GM23338 (cell line): ENCODE data around the gene GIPC1. TPM values are rescaled to one million over a fixed set of nuclear protein-coding genes. Genes with fewer than 3 reads are reported as not detected.

ENCODE experiments used
- ATAC-seq: fragments of 200-7000 bp; cut with Tn5 transposase; 3 replicates; pipeline ENCODE4 v1.9.1; 2020
- DNase-seq: peaks from one replicate; pipeline ENCODE4 v3.0.0-alpha.2; 2015; ENCODE audit warnings: low spot score
- H2AFZ ChIP-seq: fragments of 200-600 bp; sonication (generic); 2 replicates; pipeline ENCODE4 v1.8.0; 2016; ENCODE audit warnings: antibody characterized with exemption, mild to moderate bottlenecking, moderate library complexity
- H3F3A ChIP-seq: fragments of 200-600 bp; sonication (generic); replicated peaks from 2 replicates; pipeline ENCODE4 v1.8.0; 2017; ENCODE audit warnings: antibody characterized with exemption, mixed run types, low read depth
- H3K27ac ChIP-seq: fragments of 200-600 bp; sonication (generic); 2 replicates; pipeline ENCODE4 v1.6.1; 2016; ENCODE audit warnings: low read depth
- H3K27me3 ChIP-seq: fragments of 200-600 bp; sonication (generic); 2 replicates; pipeline ENCODE4 v1.8.0; 2016; ENCODE audit warnings: mild to moderate bottlenecking, mixed run types, moderate library complexity; ENCODE audit not compliant: insufficient read depth
- H3K36me3 ChIP-seq: fragments of 200-600 bp; sonication (generic); 2 replicates; pipeline ENCODE4 v1.8.0; 2016; ENCODE audit warnings: mild to moderate bottlenecking; ENCODE audit not compliant: insufficient read depth
- H3K4me1 ChIP-seq: fragments of 200-600 bp; sonication (generic); 2 replicates; pipeline ENCODE4 v1.8.0; 2016; ENCODE audit warnings: mild to moderate bottlenecking, moderate library complexity; ENCODE audit not compliant: insufficient read depth
- H3K4me2 ChIP-seq: fragments of 200-600 bp; sonication (generic); 2 replicates; pipeline ENCODE4 v1.7.1; 2017; ENCODE audit warnings: mixed run types
- H3K4me3 ChIP-seq: fragments of 200-600 bp; sonication (generic); 2 replicates; pipeline ENCODE4 v1.6.1; 2016; ENCODE audit warnings: mixed run types
- H3K79me2 ChIP-seq: fragments of 200-600 bp; sonication (generic); replicated peaks from 2 replicates; pipeline ENCODE4 v1.8.0; 2017; ENCODE audit warnings: mild to moderate bottlenecking; ENCODE audit not compliant: insufficient read depth
- H3K9me2 ChIP-seq: fragments of 200-600 bp; sonication (generic); 2 replicates; pipeline ENCODE4 v1.8.0; 2017; ENCODE audit not compliant: insufficient read depth
- H4K20me1 ChIP-seq: fragments of 200-600 bp; sonication (generic); replicated peaks from 2 replicates; pipeline ENCODE4 v1.8.0; 2017; ENCODE audit warnings: mild to moderate bottlenecking; ENCODE audit not compliant: insufficient read depth
- H3K27ac Mint-ChIP-seq: 2 replicates; pipeline ENCODE4 v1.8.0; 2020; ENCODE audit warnings: inconsistent platforms, mild to moderate bottlenecking, moderate library complexity, mixed read lengths
- H3K27me3 Mint-ChIP-seq: 3 replicates; pipeline ENCODE4 v1.8.0; 2022; ENCODE audit warnings: low read depth, mild to moderate bottlenecking, moderate library complexity, mixed read lengths, inconsistent platforms; ENCODE audit not compliant: insufficient read depth, poor library complexity
- H3K36me3 Mint-ChIP-seq: 3 replicates; pipeline ENCODE4 v1.8.0; 2021; ENCODE audit warnings: low read depth, mild to moderate bottlenecking, inconsistent platforms, moderate library complexity, mixed read lengths
- H3K4me1 Mint-ChIP-seq: 3 replicates; pipeline ENCODE4 v1.8.0; 2020; ENCODE audit warnings: mild to moderate bottlenecking, inconsistent platforms, mixed read lengths
- H3K4me3 Mint-ChIP-seq: 3 replicates; pipeline ENCODE4 v1.8.0; 2021; ENCODE audit warnings: moderate library complexity, mild to moderate bottlenecking, inconsistent platforms, mixed read lengths
- H3K9me3 Mint-ChIP-seq: 3 replicates; pipeline ENCODE4 v1.8.0; 2020; ENCODE audit warnings: moderate library complexity, mild to moderate bottlenecking, inconsistent platforms, mixed read lengths
- CREB1 ChIP-seq: fragments of 250-450 bp; sonication (Bioruptor Pico); IDR thresholded peaks from 2 replicates; pipeline ENCODE4 v1.5.0; 2020; ENCODE audit warnings: low read depth, mild to moderate bottlenecking, moderate library complexity
- NANOG ChIP-seq: IDR thresholded peaks from 2 replicates; pipeline ENCODE4 v1.6.1; 2016; ENCODE audit warnings: antibody characterized with exemption, borderline replicate concordance
- ZNF114 ChIP-seq: fragments of 250-450 bp; sonication (Bioruptor Pico); IDR thresholded peaks from 2 replicates; pipeline ENCODE4 v1.5.0; 2020; ENCODE audit warnings: mild to moderate bottlenecking, moderate library complexity
- polyA plus RNA-seq: library from polyadenylated mRNA; unstranded; fragments of >200 nt; fragmentation: Nextera tagmentation; extraction: Ambion mirVana; gene quantifications from 2 replicates; pipeline ENCODE4 v1.2.1, GENCODE V29; 2016
- total RNA-seq: library from RNA; depleted of rRNA; stranded (reverse); fragments of >200 nt; shearing (Covaris generic); gene quantifications from 2 replicates; pipeline ENCODE4 v1.2.3, GENCODE V29; 2014
- TF ChIP-seq, protein P1 (sequence below): fragments of 250-450 bp; sonication (Bioruptor Pico); IDR thresholded peaks from 2 replicates; pipeline ENCODE4 v1.5.0; 2020; ENCODE audit warnings: mild to moderate bottlenecking, moderate library complexity
- TF ChIP-seq, protein P2 (sequence below): IDR thresholded peaks from one replicate; pipeline ENCODE4 v1.6.1; 2018; ENCODE audit warnings: antibody characterized with exemption; ENCODE audit not compliant: unreplicated experiment

The GIPC1 gene
- total and polyA plus RNA-seq, 2 experiments from 2014 or later = 51.6 to 106 TPM

DNA sequence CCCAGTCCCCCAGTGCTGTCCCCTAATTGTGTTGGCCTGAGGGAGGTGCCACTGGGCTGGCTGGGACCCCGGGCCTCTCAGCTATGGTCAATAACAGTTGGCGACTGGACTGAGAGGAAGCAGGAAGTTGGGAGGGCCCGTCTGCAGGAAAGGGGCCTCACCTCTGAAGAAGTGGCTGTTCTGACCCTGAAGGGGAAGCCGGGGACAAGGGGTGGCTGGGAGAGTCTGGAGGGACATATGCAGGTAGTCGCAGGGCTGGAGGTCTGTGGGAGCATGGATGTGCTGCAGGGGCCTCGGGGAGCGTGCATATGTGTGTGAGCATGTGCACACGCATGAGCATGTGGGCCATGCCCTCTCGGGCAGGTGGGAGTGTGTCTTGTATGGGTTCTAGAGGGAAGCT lies 56.9 kb downstream of the GIPC1 start (continued):
- TF ChIP-seq, protein P1, sequence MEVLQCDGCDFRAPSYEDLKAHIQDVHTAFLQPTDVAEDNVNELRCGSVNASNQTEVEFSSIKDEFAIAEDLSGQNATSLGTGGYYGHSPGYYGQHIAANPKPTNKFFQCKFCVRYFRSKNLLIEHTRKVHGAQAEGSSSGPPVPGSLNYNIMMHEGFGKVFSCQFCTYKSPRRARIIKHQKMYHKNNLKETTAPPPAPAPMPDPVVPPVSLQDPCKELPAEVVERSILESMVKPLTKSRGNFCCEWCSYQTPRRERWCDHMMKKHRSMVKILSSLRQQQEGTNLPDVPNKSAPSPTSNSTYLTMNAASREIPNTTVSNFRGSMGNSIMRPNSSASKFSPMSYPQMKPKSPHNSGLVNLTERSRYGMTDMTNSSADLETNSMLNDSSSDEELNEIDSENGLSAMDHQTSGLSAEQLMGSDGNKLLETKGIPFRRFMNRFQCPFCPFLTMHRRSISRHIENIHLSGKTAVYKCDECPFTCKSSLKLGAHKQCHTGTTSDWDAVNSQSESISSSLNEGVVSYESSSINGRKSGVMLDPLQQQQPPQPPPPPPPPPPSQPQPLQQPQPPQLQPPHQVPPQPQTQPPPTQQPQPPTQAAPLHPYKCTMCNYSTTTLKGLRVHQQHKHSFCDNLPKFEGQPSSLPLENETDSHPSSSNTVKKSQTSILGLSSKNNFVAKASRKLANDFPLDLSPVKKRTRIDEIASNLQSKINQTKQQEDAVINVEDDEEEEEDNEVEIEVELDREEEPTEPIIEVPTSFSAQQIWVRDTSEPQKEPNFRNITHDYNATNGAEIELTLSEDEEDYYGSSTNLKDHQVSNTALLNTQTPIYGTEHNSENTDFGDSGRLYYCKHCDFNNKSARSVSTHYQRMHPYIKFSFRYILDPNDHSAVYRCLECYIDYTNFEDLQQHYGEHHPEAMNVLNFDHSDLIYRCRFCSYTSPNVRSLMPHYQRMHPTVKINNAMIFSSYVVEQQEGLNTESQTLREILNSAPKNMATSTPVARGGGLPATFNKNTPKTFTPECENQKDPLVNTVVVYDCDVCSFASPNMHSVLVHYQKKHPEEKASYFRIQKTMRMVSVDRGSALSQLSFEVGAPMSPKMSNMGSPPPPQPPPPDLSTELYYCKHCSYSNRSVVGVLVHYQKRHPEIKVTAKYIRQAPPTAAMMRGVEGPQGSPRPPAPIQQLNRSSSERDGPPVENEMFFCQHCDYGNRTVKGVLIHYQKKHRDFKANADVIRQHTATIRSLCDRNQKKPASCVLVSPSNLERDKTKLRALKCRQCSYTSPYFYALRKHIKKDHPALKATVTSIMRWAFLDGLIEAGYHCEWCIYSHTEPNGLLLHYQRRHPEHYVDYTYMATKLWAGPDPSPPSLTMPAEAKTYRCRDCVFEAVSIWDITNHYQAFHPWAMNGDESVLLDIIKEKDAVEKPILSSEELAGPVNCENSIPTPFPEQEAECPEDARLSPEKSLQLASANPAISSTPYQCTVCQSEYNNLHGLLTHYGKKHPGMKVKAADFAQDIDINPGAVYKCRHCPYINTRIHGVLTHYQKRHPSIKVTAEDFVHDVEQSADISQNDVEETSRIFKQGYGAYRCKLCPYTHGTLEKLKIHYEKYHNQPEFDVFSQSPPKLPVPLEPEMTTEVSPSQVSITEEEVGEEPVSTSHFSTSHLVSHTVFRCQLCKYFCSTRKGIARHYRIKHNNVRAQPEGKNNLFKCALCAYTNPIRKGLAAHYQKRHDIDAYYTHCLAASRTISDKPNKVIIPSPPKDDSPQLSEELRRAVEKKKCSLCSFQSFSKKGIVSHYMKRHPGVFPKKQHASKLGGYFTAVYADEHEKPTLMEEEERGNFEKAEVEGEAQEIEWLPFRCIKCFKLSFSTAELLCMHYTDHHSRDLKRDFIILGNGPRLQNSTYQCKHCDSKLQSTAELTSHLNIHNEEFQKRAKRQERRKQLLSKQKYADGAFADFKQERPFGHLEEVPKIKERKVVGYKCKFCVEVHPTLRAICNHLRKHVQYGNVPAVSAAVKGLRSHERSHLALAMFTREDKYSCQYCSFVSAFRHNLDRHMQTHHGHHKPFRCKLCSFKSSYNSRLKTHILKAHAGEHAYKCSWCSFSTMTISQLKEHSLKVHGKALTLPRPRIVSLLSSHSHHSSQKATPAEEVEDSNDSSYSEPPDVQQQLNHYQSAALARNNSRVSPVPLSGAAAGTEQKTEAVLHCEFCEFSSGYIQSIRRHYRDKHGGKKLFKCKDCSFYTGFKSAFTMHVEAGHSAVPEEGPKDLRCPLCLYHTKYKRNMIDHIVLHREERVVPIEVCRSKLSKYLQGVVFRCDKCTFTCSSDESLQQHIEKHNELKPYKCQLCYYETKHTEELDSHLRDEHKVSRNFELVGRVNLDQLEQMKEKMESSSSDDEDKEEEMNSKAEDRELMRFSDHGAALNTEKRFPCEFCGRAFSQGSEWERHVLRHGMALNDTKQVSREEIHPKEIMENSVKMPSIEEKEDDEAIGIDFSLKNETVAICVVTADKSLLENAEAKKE (CRISPR knock-in tag) = no peak

DNA sequence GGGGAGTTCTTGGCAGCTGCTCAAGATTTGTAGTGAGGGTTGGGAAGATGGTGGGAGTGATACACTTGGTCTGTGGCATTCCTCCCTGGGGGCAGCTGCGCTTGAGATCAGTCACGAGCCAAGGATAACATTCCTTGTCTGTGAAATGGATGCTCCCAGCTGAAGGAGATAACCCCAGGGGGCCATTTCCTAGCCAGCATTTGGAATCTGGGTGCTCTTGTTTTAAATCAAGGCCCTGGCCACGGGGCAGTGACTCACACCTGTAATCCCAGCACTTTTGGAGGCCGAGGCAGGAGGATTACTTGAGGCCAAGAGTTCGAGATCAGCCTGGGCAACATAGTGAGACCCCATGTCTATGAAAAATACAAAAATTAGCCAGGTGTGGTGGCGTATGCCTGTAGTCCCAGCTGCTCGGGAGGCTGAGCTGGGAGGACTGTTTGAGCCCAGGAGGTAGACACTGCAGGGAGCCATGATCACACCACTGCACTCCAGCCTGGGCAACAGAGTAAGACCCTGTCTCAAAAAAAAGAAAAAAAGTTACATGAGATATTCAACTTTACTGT lies 58.3 kb downstream of the GIPC1 start:
- Mint-ChIP-seq H3K27me3 (peaks cover 14% of the 10 kb centered on the region), H3K4me1 (peaks cover 13% of the 10 kb centered on the region; the same call in 2 of the 3 replicates), H3K36me3 (peaks cover 11% of the 10 kb centered on the region), H3K27ac (no peak overlapping the region), H3K9me3 (no peaks in the 10 kb centered on the region), H3K4me3 (no peak overlapping the region)
- DNase-seq = no peak
- no peaks in the 10 kb centered on the region for H3K27me3 ChIP-seq
- H4K20me1 ChIP-seq = peaks cover 10% of the 10 kb centered on the region
- H3K27ac ChIP-seq = no peak overlapping the region
- peaks cover 54% of the 10 kb centered on the region for H3K79me2 ChIP-seq
- no peaks in the 10 kb centered on the region for H3K36me3 ChIP-seq
- no peak overlapping the region for H3K4me3 ChIP-seq
- H2AFZ ChIP-seq = no peak overlapping the region
- no peak for ATAC-seq
- no peak overlapping the region for H3K4me2 ChIP-seq
- no peaks in the 10 kb centered on the region for H3K9me2 ChIP-seq
- peaks cover 7% of the 10 kb centered on the region; the same call in 1 of the 2 replicates for H3K4me1 ChIP-seq
- H3F3A ChIP-seq = peaks cover 5% of the 10 kb centered on the region; the same call in 1 of the 2 replicates
- TF ChIP-seq, protein P2, sequence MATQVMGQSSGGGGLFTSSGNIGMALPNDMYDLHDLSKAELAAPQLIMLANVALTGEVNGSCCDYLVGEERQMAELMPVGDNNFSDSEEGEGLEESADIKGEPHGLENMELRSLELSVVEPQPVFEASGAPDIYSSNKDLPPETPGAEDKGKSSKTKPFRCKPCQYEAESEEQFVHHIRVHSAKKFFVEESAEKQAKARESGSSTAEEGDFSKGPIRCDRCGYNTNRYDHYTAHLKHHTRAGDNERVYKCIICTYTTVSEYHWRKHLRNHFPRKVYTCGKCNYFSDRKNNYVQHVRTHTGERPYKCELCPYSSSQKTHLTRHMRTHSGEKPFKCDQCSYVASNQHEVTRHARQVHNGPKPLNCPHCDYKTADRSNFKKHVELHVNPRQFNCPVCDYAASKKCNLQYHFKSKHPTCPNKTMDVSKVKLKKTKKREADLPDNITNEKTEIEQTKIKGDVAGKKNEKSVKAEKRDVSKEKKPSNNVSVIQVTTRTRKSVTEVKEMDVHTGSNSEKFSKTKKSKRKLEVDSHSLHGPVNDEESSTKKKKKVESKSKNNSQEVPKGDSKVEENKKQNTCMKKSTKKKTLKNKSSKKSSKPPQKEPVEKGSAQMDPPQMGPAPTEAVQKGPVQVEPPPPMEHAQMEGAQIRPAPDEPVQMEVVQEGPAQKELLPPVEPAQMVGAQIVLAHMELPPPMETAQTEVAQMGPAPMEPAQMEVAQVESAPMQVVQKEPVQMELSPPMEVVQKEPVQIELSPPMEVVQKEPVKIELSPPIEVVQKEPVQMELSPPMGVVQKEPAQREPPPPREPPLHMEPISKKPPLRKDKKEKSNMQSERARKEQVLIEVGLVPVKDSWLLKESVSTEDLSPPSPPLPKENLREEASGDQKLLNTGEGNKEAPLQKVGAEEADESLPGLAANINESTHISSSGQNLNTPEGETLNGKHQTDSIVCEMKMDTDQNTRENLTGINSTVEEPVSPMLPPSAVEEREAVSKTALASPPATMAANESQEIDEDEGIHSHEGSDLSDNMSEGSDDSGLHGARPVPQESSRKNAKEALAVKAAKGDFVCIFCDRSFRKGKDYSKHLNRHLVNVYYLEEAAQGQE = no peak
- TF ChIP-seq CREB1 = no peak
- TF ChIP-seq NANOG = no peak
- TF ChIP-seq, protein P1 (CRISPR knock-in tag) = no peak
- TF ChIP-seq ZNF114 (CRISPR knock-in tag) = no peak
